Fibroblast of skin of back (primary cell): ENCODE data around the gene GLB1L2.

ENCODE experiments used
- DNase-seq: peaks from one replicate; pipeline ENCODE4 v3.0.0-alpha.2; 2013

Gene GLB1L2

DNA sequence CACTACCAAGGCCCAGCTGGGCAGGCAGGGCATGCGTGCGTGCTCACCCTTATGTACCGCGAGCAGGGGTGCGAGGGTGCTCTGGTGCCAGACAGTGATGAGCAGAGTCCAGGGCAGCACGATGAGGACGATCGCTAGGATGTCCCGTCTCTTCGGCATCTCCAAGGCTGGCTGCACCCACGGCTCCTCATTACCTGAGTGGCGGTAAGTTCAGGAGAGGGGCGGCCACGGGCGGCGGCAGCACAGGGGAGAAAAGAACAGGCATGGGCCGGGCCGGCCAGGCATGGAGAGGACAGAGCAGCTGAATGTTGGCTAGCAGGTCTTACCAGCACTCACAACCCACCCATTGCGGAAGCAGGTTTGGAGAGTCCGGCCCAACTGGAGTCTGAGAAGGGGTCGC, 55.7 kb downstream of the GLB1L2 start:
- DNase-seq = no peak

- no peak for DNase-seq
These were observed 56.8 kb downstream of the GLB1L2 start for GRCh38 chr11:134388590-134388989.

- DNase-seq = no peak
These were observed 57.8 kb downstream of the GLB1L2 start for GRCh38 chr11:134389464-134390180.

GRCh38 chr11:134390706-134391569, 59.1 kb downstream of the GLB1L2 start:
- no peak for DNase-seq

GRCh38 chr11:134391656-134392055, 59.9 kb downstream of the GLB1L2 start:
- no peak for DNase-seq

DNA sequence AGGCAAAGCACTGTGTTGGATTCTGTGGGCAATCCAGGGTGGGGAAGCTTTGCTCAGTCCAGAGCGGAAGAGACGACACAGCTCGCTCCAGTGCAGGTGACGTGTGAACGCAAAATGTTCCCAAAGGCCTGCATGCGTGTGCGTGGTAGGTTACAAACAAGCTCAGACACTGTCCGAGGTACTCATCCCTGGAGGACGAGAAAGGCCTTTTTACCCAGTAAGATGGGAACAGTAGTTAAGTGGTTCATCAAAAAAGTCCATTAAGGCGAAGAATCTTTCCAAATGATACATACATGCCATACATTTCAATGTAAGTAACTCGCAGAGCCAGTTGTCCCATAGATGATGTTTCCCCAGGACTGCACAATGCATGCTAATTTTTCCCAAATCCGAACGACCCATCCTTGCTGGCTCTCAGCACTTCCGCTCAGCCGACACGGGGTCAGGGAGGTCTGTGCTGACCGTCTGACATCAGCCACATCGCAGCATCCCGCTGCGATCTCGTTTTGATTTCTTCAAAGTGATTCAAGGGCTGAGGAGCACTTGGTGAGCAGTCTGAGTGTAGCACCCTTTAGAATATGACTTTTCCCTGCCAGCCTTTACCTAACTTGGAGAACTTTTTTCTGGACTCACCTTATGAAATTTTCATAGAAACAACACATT, 61.3 kb downstream of the GLB1L2 start:
- no peak for DNase-seq

DNA sequence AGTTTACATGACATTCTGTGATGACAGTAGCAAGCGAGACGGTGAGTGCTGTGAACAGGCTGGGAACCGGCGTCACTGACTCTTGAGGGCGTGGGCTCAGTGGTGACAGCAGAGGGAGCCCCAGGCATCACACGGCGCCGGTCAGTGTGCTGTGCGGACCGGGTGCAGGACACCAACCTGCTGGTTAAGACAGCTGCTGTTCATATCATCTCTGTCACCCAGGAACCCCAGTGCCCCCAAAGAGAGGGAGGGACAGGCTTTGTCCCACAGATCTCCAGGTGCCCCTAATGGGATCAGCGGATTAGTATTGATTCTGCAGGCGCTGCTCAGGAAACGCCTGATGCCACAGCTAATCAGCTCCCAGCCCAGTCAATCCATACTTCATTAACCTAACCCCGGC, 61.9 kb downstream of the GLB1L2 start:
- no peak for DNase-seq

- no peak for DNase-seq
These were observed 62.5 kb downstream of the GLB1L2 start for GRCh38 chr11:134394311-134394710.

- DNase-seq = no peak
These were observed 63.2 kb downstream of the GLB1L2 start for GRCh38 chr11:134395002-134395401.

DNA sequence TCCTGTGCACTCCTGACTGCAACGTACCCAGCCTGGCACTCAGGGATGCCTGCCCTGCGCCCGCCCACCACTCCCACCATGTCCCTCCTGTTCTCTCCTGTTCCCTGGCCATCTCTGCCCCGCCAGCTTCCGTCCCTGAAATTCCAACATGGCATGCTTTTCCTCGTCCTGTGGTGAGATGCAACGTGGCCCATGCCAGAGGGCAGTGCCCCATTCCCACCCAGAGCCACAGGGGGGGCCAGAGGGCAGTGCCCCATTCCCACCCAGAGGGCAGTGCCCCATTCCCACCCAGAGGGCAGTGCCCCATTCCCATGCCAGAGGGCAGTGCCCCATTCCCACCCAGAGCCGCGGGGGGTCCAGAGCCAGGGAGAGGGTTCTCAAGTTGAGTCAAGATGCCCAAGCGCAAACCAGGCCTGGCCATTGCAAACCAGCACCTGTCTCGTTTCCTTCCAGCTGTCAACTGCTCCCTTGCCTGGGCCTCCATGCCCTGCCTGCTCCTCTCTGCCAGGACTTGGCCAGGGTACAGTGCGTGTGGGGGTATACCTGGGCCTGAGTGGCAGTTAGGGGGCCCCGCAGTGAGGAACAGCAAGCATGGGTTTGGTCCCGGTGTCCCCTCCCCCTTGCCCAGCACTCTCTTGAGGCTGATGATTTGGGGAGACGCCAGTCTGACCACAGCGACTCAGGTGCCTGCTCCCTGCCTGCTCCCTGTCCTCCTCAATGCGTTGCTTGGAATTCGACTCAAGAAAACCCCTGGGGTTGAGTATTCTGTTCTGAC, 65.7 kb downstream of the GLB1L2 start:
- no peak for DNase-seq

DNA sequence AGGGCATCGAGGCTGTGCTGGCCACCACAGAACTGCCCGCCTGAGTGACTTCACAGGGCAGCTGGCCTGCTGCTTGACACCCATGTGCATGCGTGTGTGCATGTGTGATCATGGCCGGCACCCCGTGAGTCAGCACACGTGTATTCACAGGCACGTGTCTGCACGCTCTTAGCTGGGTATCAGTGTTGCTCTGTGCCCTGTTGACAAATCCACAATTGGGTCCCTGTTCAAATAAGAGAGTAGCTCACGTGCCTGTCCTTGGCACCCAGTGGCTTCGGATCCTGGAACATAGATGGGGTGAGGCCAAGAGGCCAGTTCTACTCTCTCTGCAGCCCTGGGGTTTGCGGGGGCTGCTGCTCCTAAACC, 66.3 kb downstream of the GLB1L2 start:
- no peak for DNase-seq

GRCh38 chr11:134398644-134399292, 67.0 kb downstream of the GLB1L2 start:
- DNase-seq = no peak

GRCh38 chr11:134399293-134399654, 67.5 kb downstream of the GLB1L2 start:
- no peak for DNase-seq

- no peak for DNase-seq
These were observed 68.2 kb downstream of the GLB1L2 start for GRCh38 chr11:134399996-134400395.

GRCh38 chr11:134401825-134402809, 70.3 kb downstream of the GLB1L2 start:
- DNase-seq = no peak

GRCh38 chr11:134402910-134403309, 71.1 kb downstream of the GLB1L2 start:
- DNase-seq = no peak

DNA sequence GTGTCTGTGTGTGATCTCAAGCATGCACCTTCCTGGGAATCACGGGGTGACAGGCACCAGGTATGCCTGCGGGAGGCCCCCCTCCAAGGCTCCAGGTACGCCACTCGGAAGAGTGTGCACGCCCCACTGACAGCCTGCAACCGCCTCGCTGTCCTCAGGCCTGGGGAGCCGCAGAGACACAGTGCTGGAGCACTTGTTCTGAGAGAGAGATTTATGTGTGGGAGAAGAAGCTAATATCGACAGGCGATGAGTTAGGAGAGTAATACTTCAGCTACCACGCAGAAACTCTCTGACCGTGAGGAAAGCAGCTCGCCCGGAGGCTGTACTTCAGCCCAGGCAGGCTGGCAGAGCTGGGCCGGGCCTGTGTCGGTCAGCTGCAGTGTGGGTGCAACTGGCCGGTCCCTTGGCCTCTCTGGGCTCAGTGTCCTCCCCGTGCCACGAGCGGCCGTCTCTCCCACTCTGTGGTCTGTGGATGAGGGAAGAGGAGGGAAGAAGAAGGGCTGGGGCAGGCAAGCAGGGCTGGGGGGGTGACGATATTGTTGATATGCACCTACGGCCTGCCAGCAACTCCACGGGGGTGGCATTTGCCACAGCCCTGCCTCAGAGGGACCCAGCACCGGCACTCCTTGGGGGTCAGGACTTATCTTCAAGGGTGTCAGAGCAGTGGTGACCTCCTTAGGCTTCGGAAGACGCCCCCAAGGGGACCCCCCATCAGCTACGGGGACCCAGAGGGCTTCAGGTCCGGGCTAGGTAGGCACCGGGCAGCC, 73.0 kb downstream of the GLB1L2 start:
- no peak for DNase-seq

DNA sequence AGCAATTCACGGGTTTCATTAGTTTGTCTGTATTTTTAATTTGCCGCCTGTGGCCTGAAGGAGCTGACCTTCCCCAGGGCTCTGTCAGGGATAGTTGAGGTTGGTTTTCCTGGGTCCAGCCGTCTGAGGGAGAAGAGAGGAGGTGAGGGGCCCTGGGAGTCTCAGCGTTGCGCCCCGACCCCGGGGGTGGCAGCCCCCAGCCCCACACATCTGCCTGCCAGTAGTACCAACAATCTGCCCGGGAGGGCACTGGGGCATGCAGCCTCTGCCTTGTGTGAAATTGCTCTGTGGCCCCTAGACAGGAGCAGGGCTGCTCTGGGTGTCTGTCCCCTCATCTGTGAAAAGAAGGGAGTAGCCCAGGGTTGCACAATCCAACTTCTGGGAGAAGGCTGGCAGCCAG, 73.6 kb downstream of the GLB1L2 start:
- no peak for DNase-seq

GRCh38 chr11:134405841-134406240, 74.1 kb downstream of the GLB1L2 start:
- DNase-seq = no peak
